Aortic smooth muscle cell (primary cell): ENCODE measurements around the gene RNF13. TPM values are rescaled to one million over a fixed set of nuclear protein-coding genes. Genes with fewer than 3 reads are reported as not detected.

Experiments
- total RNA-seq: library from RNA; depleted of rRNA; stranded (reverse); fragments of >200 nt; gene quantifications from 2 replicates; pipeline ENCODE4 v1.2.3, GENCODE V29; 2014

The RNF13 gene, protein sequence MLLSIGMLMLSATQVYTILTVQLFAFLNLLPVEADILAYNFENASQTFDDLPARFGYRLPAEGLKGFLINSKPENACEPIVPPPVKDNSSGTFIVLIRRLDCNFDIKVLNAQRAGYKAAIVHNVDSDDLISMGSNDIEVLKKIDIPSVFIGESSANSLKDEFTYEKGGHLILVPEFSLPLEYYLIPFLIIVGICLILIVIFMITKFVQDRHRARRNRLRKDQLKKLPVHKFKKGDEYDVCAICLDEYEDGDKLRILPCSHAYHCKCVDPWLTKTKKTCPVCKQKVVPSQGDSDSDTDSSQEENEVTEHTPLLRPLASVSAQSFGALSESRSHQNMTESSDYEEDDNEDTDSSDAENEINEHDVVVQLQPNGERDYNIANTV
- 66.2 and 71.6 TPM in 2 replicates for total RNA-seq

DNA sequence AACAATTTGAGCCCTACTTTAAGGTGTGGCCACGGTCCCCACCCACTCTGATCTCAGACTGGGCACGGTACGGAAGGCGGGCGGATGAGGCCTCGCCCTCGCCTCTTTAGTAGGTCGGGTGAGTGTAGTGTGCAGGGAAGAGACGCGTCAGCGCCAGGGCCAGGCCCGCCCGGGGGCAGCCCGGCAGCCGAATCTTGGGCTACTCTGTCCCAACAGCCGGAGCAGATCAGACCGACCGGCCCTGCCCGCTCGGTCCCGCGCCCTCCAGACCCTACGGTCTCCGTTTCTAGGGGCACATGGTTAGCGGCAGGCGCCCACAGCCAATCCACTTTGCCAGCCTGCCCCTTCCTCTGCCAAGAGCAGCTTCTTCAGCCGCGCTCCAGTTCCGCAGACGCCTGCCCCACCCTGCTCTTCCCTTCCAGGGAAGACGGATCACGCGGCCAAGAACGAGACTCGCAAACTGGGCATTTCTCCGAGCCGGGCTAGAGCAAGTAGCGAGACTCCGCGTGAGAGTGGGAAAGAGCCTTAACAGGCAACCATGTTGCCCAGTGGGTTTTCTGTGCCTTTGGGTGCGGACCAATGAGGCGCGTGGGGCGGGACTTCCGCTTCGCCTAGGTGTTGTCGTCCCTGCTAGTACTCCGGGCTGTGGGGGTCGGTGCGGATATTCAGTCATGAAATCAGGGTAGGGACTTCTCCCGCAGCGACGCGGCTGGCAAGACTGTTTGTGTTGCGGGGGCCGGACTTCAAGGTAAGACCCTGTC lies at the start of gene RNF13:
RNF13 (plus strand) TSS at position 610 of the 761 bp plus-strand sequence. CDS start 32,812 bp downstream, outside the sequence.

DNA sequence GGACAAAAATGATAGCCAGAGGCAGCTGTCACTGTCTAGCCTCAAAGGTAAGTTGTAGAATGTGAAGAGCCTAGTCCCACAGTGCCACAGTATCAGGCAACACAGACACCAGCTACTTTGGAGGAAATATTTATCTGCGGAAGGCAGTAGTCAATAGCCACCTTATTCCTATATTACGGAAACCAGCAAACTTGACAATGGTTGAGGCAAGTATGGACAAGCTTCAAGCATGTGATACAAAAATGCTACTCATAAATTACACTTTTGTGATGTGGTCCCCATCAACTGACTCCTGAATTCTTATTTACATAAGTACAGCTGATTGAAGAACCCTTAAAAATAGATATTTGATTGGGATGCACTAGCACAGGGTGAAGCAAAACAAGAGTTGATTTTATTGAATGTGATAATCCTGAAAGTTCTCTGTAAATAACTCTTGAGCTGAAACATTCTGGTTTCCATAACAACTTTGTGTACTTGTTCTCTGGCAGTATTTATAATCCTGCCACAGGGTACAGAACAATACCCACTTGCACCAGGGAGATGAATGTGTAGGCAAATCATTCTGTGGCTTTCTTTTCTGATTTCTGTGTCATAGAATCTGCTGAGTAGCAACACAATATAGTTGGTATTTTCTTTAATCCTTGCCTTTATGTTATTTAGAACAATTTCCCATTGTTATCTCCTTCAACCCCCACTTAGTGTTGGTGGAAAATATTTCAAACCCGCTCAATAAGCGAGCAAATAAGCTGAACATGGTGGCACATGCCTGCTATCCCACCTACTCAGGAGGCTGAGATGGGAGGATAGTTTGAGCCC lies 20.4 kb upstream of the RNF13 start, which contains the start of gene ANKUB1:
ANKUB1 (minus strand) TSS at position 103 of the 819 bp plus-strand sequence. CDS start 188 bp downstream, outside the sequence.

DNA sequence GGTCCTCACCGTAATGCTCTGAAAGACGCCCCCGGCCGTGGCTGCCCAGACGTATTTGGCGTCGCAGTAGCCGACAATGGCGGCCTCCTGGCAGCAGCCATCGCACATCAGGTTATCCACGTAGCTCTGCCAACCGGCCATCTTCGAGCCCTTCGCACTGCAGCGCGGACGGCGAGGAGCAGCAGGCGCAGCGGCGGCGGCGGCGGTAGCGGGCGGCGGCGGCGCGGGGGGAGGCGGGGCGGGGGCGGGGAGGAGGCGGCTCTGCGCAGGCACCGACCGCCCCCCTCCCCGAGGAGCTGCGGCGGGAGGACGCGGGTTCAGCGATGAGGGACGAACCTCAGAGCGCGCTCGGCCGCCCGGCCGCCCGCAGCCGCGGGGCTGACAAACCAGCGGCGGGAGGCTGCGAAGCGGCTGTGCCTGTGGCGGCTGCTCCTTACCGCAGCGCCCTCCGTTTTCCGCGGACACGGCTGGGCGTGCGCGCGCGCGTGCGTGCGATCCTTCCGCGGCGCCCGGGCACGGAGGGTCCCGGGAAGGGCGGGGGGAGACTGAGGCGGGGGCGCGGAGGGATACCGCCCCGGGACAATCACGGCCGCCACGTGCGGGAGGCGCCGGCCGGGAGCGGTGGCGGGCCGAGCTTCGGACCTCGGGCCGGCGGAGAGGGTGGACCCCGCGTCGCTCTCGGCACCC lies 157.8 kb downstream of the RNF13 start, which contains the start of gene PFN2:
PFN2 (minus strand) TSS at position 180 of the 687 bp plus-strand sequence; CDS start at position 141, 39 bp downstream.

Other genes with a start within 250 kb of the RNF13 start
- 134 and 160 TPM in 2 replicates for gene WWTR1, start 155.2 kb upstream of the RNF13 start, total RNA-seq
- gene COMMD2, start 60.7 kb upstream of the RNF13 start, total RNA-seq: 24.6 and 31.1 TPM in 2 replicates
- gene ANKUB1, start 20.7 kb upstream of the RNF13 start, total RNA-seq: not detected in 2 replicates
- gene PFN2, start 157.7 kb downstream of the RNF13 start, total RNA-seq: 270 and 277 TPM in 2 replicates